A673 (cell line): ENCODE measurements around the gene TSPAN3.

ENCODE experiments used
- CTCF ChIP-seq: fragments of 300-800, 200-600 bp; sonication (generic); conservative IDR thresholded peaks from 2 replicates; pipeline ENCODE4 v1.5.1; 2017; ENCODE audit warnings: low read depth, mild to moderate bottlenecking, antibody characterized with exemption, low read length, moderate library complexity, mixed read lengths
- EZH2 ChIP-seq: fragments of 200-600 bp; sonication (generic); IDR thresholded peaks from 2 replicates; pipeline ENCODE4 v1.6.1; 2017; ENCODE audit warnings: borderline replicate concordance, low read depth, mild to moderate bottlenecking, mixed read lengths, antibody characterized with exemption, low read length; ENCODE audit not compliant: poor library complexity, severe bottlenecking

GRCh38 chr15:77020348-77021087 is 50.4 kb downstream of the TSPAN3 start:
- TF ChIP-seq CTCF, result no peak
- TF ChIP-seq EZH2, result no peak
